ENCODE results near the gene LRIG2. TPM values are rescaled to one million over a fixed set of nuclear protein-coding genes. Genes with fewer than 3 reads are reported as not detected.

LRIG2 gene
- total and polyA plus RNA-seq, 2 of the 4 experiments (the other 2 are of a cell fraction): 4.3 to 9.0 TPM

GRCh38 chr1:113169591-113169990, 96.6 kb downstream of the LRIG2 start:
- CTCF ChIA-PET: no interaction called here
- POLR2A ChIA-PET (ENCODE audit: unreplicated experiment): no interaction called here

More at GRCh38 chr1:113169591-113169990, 96.6 kb downstream of the LRIG2 start:
- DNase-seq (no peak), ATAC-seq (ENCODE audit: low read depth) (no peak)
- Histone ChIP-seq H3K4me2 (ENCODE audit: low read depth, low read length) (no peak overlapping the region), H3K14ac (replicated peaks; ENCODE audit: low read depth, low read length) (no peak overlapping the region), H3K56ac (ENCODE audit: extremely low read depth, insufficient read depth, low read length) (no peak overlapping the region), H4K5ac (ENCODE audit: low read depth, low read length) (no peak overlapping the region), H2AK5ac (ENCODE audit: low read depth, low read length) (no peak overlapping the region), H3K9me1 (ENCODE audit: insufficient read depth, low read length) (no peaks in the 10 kb centered on the region), H3K18ac (ENCODE audit: low read depth, low read length) (no peak overlapping the region), H2BK15ac (ENCODE audit: low read depth, low read length) (no peak overlapping the region), H3K36me3 (ENCODE audit: control insufficient read depth, insufficient read depth, low read length) (no peaks in the 10 kb centered on the region), H3K9me3 (ENCODE audit: control insufficient read depth, insufficient read depth, low read length) (peaks cover 2% of the 10 kb centered on the region; the same call in 1 of the 2 replicates), H2AK9ac (replicated peaks; ENCODE audit: low read depth, low read length, poor library complexity) (no peak overlapping the region), H3K4me1 (ENCODE audit: control insufficient read depth, insufficient read depth, low read length) (no peaks in the 10 kb centered on the region), H4K8ac (ENCODE audit: low read depth in 2 of 2, low read length in 2 of 2) (no peak overlapping the region), H2BK20ac (ENCODE audit: low read depth, low read length) (no peak overlapping the region), H4K20me1 (ENCODE audit: insufficient read depth, low read length) (no peaks in the 10 kb centered on the region), H3K4me3 (ENCODE audit: insufficient read depth, low read depth, low read length) (no peak overlapping the region), H3K27ac (ENCODE audit: insufficient read depth, low read length) (no peak overlapping the region), H3K27me3 (ENCODE audit: control insufficient read depth, insufficient read depth, low read length) (0 out of 2 replicates have a peak, but pooled peaks cover 1% of the 10 kb centered on the region), H3K79me1 (ENCODE audit: low read depth in 1 of 2, low read length in 2 of 2) (no peaks in the 10 kb centered on the region), H2BK5ac (ENCODE audit: low read depth, low read length, poor library complexity, severe bottlenecking) (no peak overlapping the region), H3K23ac (ENCODE audit: low read depth, low read length) (no peak overlapping the region), H3K9ac (ENCODE audit: low read depth, low read length) (no peak overlapping the region), H4K91ac (ENCODE audit: insufficient read depth, low read depth, low read length) (no peak overlapping the region), H2BK120ac (ENCODE audit: low read depth, low read length) (no peak overlapping the region), H3K4ac (ENCODE audit: low read depth, low read length) (no peak overlapping the region), H2AFZ (replicated peaks; ENCODE audit: low read length, poor library complexity) (no peak overlapping the region)
- dilution Hi-C loops (cut with HindIII; ENCODE audit: low sequenced_read_pairs, unreplicated experiment): no loop called here
- no TSS peak for BruUV-seq (replicated peaks)
- WGBS, 2 experiments (ENCODE audit: extremely low coverage in 2 of 2, insufficient read length in 1 of 2): no CpG with 5 or more reads among the region's 5 CpGs
- TF ChIP-seq CTCF (conservative IDR thresholded peaks at IDR 0.05; ENCODE audit: low read depth, low read length) (no peak), RCOR1 (IDR thresholded peaks at IDR 0.05; ENCODE audit: insufficient replicate concordance, low read length) (no peak), ELK1 (IDR thresholded peaks at IDR 0.05; ENCODE audit: borderline replicate concordance, low read depth, low read length) (no peak), NFE2L2 (IDR thresholded peaks at IDR 0.05; ENCODE audit: low read depth, low read length) (no peak), RFX5 (IDR thresholded peaks at IDR 0.05; ENCODE audit: low read depth, low read length) (no peak), SMC3 (IDR thresholded peaks at IDR 0.05; ENCODE audit: low read depth, low read length) (no peak), MAFK (IDR thresholded peaks at IDR 0.05; ENCODE audit: low read depth, low read length) (no peak), MXI1 (IDR thresholded peaks at IDR 0.05; ENCODE audit: borderline replicate concordance, low read depth, low read length) (no peak), RAD21 (IDR thresholded peaks at IDR 0.05; ENCODE audit: low read length) (no peak), POLR2A (IDR thresholded peaks at IDR 0.05; ENCODE audit: low read depth, low read length) (no peak), USF2 (IDR thresholded peaks at IDR 0.05; ENCODE audit: low read depth, low read length) (no peak), CHD1 (IDR thresholded peaks at IDR 0.05; ENCODE audit: low read depth, low read length) (no peak), BHLHE40 (IDR thresholded peaks at IDR 0.05; ENCODE audit: low read depth, low read length) (no peak), FOS (IDR thresholded peaks at IDR 0.05; ENCODE audit: low read depth, low read length) (no peak), MAZ (IDR thresholded peaks at IDR 0.05; ENCODE audit: borderline replicate concordance, low read depth, low read length) (no peak), CEBPB (IDR thresholded peaks at IDR 0.05; ENCODE audit: low read depth, low read length) (no peak)
- in situ Hi-C loops (cut with MboI; ENCODE audit: low sequenced_read_pairs): no loop called here
- intact Hi-C loops (cut with micrococcal nuclease): no loop called here

Data from IMR-90 (cell line).